Measurements from ENCODE around the gene ENTPD1.

DNA sequence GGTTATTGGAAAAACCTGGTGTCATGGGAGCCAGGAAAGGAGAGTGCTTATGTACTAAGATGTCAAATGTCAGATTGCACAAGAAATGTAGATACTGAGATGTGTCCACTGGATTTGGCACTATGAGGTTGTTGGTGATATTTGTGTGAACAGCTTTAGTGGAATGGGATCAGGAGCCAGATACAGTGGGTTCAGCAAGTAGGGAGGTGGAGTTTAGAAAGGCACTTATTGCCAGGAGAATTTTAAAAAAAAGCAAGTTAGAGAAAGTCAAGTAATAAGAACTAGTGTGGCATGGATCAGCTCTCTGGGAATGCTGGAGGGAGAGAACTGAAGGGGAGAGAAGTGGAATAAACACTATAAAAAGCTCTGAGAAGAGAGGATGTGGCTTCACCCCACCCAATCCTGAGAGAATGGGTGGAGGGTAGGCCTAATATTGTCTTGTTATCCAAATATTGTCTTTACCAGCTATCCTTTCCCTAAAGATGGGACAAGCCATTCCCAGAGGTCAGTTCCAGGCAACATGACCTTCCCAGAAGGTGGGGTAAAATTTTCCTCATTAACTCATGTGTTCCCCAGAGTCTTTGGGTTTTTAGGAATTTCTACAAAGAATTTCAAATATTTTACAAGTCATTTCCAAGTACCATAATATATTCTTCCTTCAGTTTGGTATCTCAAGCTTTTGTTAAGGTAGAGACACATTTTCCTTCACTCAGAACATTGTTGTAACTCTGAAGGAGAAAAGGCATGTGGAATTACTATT lies 42.3 kb downstream of the ENTPD1 start:
- no peak for TF ChIP-seq EZH2 (IDR thresholded peaks at IDR 0.05; ENCODE audit: low read length, missing control alignments)
- TF ChIP-seq, protein P1, sequence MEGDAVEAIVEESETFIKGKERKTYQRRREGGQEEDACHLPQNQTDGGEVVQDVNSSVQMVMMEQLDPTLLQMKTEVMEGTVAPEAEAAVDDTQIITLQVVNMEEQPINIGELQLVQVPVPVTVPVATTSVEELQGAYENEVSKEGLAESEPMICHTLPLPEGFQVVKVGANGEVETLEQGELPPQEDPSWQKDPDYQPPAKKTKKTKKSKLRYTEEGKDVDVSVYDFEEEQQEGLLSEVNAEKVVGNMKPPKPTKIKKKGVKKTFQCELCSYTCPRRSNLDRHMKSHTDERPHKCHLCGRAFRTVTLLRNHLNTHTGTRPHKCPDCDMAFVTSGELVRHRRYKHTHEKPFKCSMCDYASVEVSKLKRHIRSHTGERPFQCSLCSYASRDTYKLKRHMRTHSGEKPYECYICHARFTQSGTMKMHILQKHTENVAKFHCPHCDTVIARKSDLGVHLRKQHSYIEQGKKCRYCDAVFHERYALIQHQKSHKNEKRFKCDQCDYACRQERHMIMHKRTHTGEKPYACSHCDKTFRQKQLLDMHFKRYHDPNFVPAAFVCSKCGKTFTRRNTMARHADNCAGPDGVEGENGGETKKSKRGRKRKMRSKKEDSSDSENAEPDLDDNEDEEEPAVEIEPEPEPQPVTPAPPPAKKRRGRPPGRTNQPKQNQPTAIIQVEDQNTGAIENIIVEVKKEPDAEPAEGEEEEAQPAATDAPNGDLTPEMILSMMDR (conservative IDR thresholded peaks at IDR 0.05 in 1 of 2, IDR thresholded peaks at IDR 0.05 in 1 of 2; ENCODE audit: low read depth in 1 of 2, low read length in 2 of 2): no peak

All from fibroblast of lung (primary cell).